H1 (cell line): ENCODE data around the gene ITPR1. TPM values are rescaled to one million over a fixed set of nuclear protein-coding genes. Genes with fewer than 3 reads are reported as not detected.

Experiments
- CTCF ChIA-PET: fragments of 300-600 bp; sonication (Branson Sonifier 250); formaldehyde crosslinking; loops from one replicate; lab custom pipeline; 2021; ENCODE audit not compliant: partially characterized antibody; lab: Charles Lee
- POLR2A ChIA-PET: fragments of 300-600 bp; sonication (Branson Sonifier 250); formaldehyde crosslinking; loops from one replicate; lab custom pipeline; 2021; ENCODE audit warnings: inconsistent platforms; ENCODE audit not compliant: partially characterized antibody; lab: Charles Lee
- DNase-seq, 2 experiments: peaks; one replicate each; pipeline versions ENCODE4 v3.0.0 to v3.0.0-alpha.2; 2010 to 2022; ENCODE audit warnings: low spot score in 2 of 2, low read depth in 1 of 2, mixed read lengths in 1 of 2
- FAIRE-seq: peaks from 2 replicates; lab custom pipeline; 2011; peaks lifted over from hg19 to GRCh38; lab: Jason Lieb, UNC
- H2AFZ ChIP-seq: 2 replicates; pipeline ENCODE4 v1.8.1; 2012; ENCODE audit warnings: low read length, inconsistent platforms
- H2AK5ac ChIP-seq: 2 replicates; pipeline ENCODE4 v1.6.1; 2013; ENCODE audit warnings: low read depth, low read length
- H2BK120ac ChIP-seq: replicated peaks from 2 replicates; pipeline ENCODE3; 2013; ENCODE audit warnings: low read depth, low read length, inconsistent platforms
- H2BK12ac ChIP-seq: 2 replicates; pipeline ENCODE4 v1.6.1; 2013; ENCODE audit warnings: low read depth, low read length
- H2BK15ac ChIP-seq: 2 replicates; pipeline ENCODE4 v1.6.1; 2013; ENCODE audit warnings: low read length
- H2BK20ac ChIP-seq: 2 replicates; pipeline ENCODE4 v1.6.1; 2013; ENCODE audit warnings: low read length
- H2BK5ac ChIP-seq: 2 replicates; pipeline ENCODE4 v1.6.1; 2013; ENCODE audit warnings: low read depth, low read length
- H3K14ac ChIP-seq: 2 replicates; pipeline ENCODE4 v1.6.1; 2013; ENCODE audit warnings: inconsistent platforms; ENCODE audit not compliant: insufficient read length
- H3K18ac ChIP-seq: 2 replicates; pipeline ENCODE4 v1.6.1; 2013; ENCODE audit warnings: low read length; ENCODE audit errors: extremely low read depth
- H3K23ac ChIP-seq: 2 replicates; pipeline ENCODE4 v1.6.1; 2013; ENCODE audit warnings: inconsistent platforms; ENCODE audit not compliant: insufficient read length
- H3K23me2 ChIP-seq: 2 replicates; pipeline ENCODE4 v1.6.1; 2013; ENCODE audit warnings: low read depth, low read length
- H3K27ac ChIP-seq: 2 replicates; pipeline ENCODE4 v1.6.1; 2011; ENCODE audit warnings: low read depth, low read length, inconsistent platforms
- H3K27me3 ChIP-seq, 4 experiments: replicated peaks in 1 of 4; 1 replicate in 1 of 4; 2 replicates in 3 of 4; pipeline versions ENCODE4 v1.6.1 to v1.8.1; 2011 to 2013; ENCODE audit warnings: low read length in 3 of 4, mild to moderate bottlenecking in 3 of 4, inconsistent platforms in 2 of 4, mixed read lengths in 2 of 4, moderate library complexity in 1 of 4; ENCODE audit not compliant: control insufficient read depth in 3 of 4, insufficient read depth in 3 of 4; ENCODE audit errors: extremely low read depth in 1 of 4
- H3K36me3 ChIP-seq, 4 experiments: 2 replicates each; pipeline versions ENCODE4 v1.6.1 to v1.8.1; 2011 to 2013; ENCODE audit warnings: mild to moderate bottlenecking in 4 of 4, low read length in 3 of 4, moderate library complexity in 2 of 4, control low read depth in 1 of 4, inconsistent platforms in 1 of 4; ENCODE audit not compliant: insufficient read depth in 4 of 4, control insufficient read depth in 2 of 4
- H3K4ac ChIP-seq: replicated peaks from 2 replicates; pipeline ENCODE3; 2013; ENCODE audit warnings: low read length, low read depth, mixed read lengths, inconsistent platforms; ENCODE audit not compliant: insufficient read length
- H3K4me1 ChIP-seq, 4 experiments: replicated peaks in 1 of 4; 1 replicate in 1 of 4; 2 replicates in 3 of 4; pipeline versions ENCODE4 v1.6.1 to v1.8.1; 2011 to 2013; ENCODE audit warnings: low read length in 3 of 4, inconsistent platforms in 2 of 4, mixed read lengths in 1 of 4; ENCODE audit not compliant: insufficient read depth in 4 of 4, control insufficient read depth in 3 of 4
- H3K4me2 ChIP-seq, 2 experiments: 2 replicates each; pipeline versions ENCODE4 v1.6.1 to v1.8.1; 2011 to 2013; ENCODE audit warnings: low read depth in 2 of 2, low read length in 2 of 2, control low read depth in 1 of 2, inconsistent platforms in 1 of 2, mild to moderate bottlenecking in 1 of 2; ENCODE audit not compliant: insufficient read depth in 1 of 2
- H3K4me3 ChIP-seq, 4 experiments: fragments of 200-600, 300-600 bp in 1 of 4; sonication (generic), shearing (Covaris generic), sonication (Bioruptor Twin) in 1 of 4; 2 replicates each; pipeline versions ENCODE4 v1.5.1 to v1.8.1; 2011 to 2016; ENCODE audit warnings: low read length in 4 of 4, low read depth in 3 of 4, control low read depth in 2 of 4, inconsistent platforms in 2 of 4, mild to moderate bottlenecking in 2 of 4, mixed read lengths in 1 of 4, moderate library complexity in 1 of 4; ENCODE audit not compliant: insufficient read depth in 2 of 4; ENCODE audit errors: extremely low read depth in 1 of 4
- H3K56ac ChIP-seq: replicated peaks from 2 replicates; pipeline ENCODE3; 2013; ENCODE audit warnings: low read depth, mild to moderate bottlenecking, mixed read lengths, low read length, inconsistent platforms; ENCODE audit not compliant: insufficient read length
- H3K79me1 ChIP-seq: 2 replicates; pipeline ENCODE4 v1.6.1; 2013; ENCODE audit warnings: low read depth, low read length, control low read depth
- H3K79me2 ChIP-seq, 2 experiments: 2 replicates each; pipeline versions ENCODE4 v1.6.1 to v1.8.1; 2012 to 2013; ENCODE audit warnings: low read length in 2 of 2, mild to moderate bottlenecking in 2 of 2, inconsistent platforms in 1 of 2; ENCODE audit not compliant: insufficient read depth in 2 of 2, control insufficient read depth in 1 of 2
- H3K9ac ChIP-seq, 4 experiments: replicated peaks in 1 of 4; 1 replicate in 1 of 4; 2 replicates in 3 of 4; pipeline versions ENCODE4 v1.6.1 to v1.8.1; 2011 to 2013; ENCODE audit warnings: low read depth in 3 of 4, low read length in 3 of 4, control low read depth in 2 of 4, mild to moderate bottlenecking in 2 of 4, moderate library complexity in 2 of 4, inconsistent platforms in 1 of 4; ENCODE audit errors: extremely low read depth in 1 of 4
- H3K9me3 ChIP-seq, 2 experiments: 2 replicates each; pipeline versions ENCODE4 v1.6.1 to v1.8.1; 2012 to 2013; ENCODE audit warnings: mild to moderate bottlenecking in 2 of 2, moderate library complexity in 2 of 2, control low read depth in 1 of 2, inconsistent platforms in 1 of 2, low read depth in 1 of 2, low read length in 1 of 2, mixed read lengths in 1 of 2; ENCODE audit not compliant: insufficient read depth in 2 of 2
- H4K20me1 ChIP-seq, 2 experiments: replicated peaks in 1 of 2; 2 replicates each; pipeline versions ENCODE3 to v1.8.1; 2011 to 2013; ENCODE audit warnings: inconsistent platforms in 2 of 2, low read length in 2 of 2, mild to moderate bottlenecking in 1 of 2; ENCODE audit not compliant: insufficient read depth in 2 of 2, control insufficient read depth in 1 of 2
- H4K5ac ChIP-seq: 2 replicates; pipeline ENCODE4 v1.6.1; 2013; ENCODE audit warnings: low read length, low read depth, mixed read lengths, inconsistent platforms; ENCODE audit not compliant: insufficient read length
- H4K8ac ChIP-seq: 2 replicates; pipeline ENCODE4 v1.8.0; 2013; ENCODE audit warnings: mild to moderate bottlenecking, moderate library complexity, low read length, inconsistent platforms; ENCODE audit not compliant: insufficient read depth; ENCODE audit errors: extremely low read depth
- H4K91ac ChIP-seq: replicated peaks from 2 replicates; pipeline ENCODE3; 2013; ENCODE audit warnings: low read length, mixed read lengths, inconsistent platforms; ENCODE audit not compliant: insufficient read length
- ATF2 ChIP-seq: IDR thresholded peaks from 2 replicates; pipeline ENCODE4 v1.6.1; 2012; ENCODE audit warnings: low read length, inconsistent platforms
- ATF3 ChIP-seq: IDR thresholded peaks from 2 replicates; pipeline ENCODE4 v1.6.1; 2011; ENCODE audit warnings: low read depth, mild to moderate bottlenecking, low read length; ENCODE audit not compliant: insufficient read depth
- BRCA1 ChIP-seq: IDR thresholded peaks from 2 replicates; pipeline ENCODE4 v1.6.1; 2012; ENCODE audit warnings: low read depth, low read length, improper control_type of control experiment
- CBX5 ChIP-seq: fragments of 300-800, 300-1000 bp; sonication (generic); IDR thresholded peaks from 2 replicates; pipeline ENCODE4 v1.7.1; 2016; ENCODE audit warnings: antibody characterized with exemption, low read length, low read depth
- CEBPB ChIP-seq: IDR thresholded peaks from 2 replicates; pipeline ENCODE4 v1.6.1; 2012; ENCODE audit warnings: low read depth, low read length
- JUN ChIP-seq: IDR thresholded peaks from 2 replicates; pipeline ENCODE4 v1.6.1; 2011; ENCODE audit warnings: low read depth, mild to moderate bottlenecking, improper control_type of control experiment, low read length
- MAFK ChIP-seq: IDR thresholded peaks from 2 replicates; pipeline ENCODE4 v1.6.1; 2012; ENCODE audit warnings: low read depth, mild to moderate bottlenecking, improper control_type of control experiment, low read length
- MAX ChIP-seq: IDR thresholded peaks from 2 replicates; pipeline ENCODE4 v1.6.1; 2012; ENCODE audit warnings: inconsistent platforms
- SUZ12 ChIP-seq: fragments of 200-600 bp; sonication (generic); IDR thresholded peaks from 2 replicates; pipeline ENCODE4 v1.6.1; 2012; ENCODE audit warnings: mild to moderate bottlenecking, inconsistent platforms, low read length, moderate library complexity, mixed read lengths
- TBP ChIP-seq: IDR thresholded peaks from 2 replicates; pipeline ENCODE4 v1.6.1; 2011; ENCODE audit warnings: low read depth, low read length, improper control_type of control experiment
- WGBS, 2 experiments: shearing (Covaris generic) in 1 of 2; methylation state at CpG; one replicate each; pipeline versions ENCODE4 v1.1.6 to v1.1.7; 2013 to 2015; ENCODE audit warnings: low lambda C conversion rate in 2 of 2, mixed read lengths in 2 of 2, inconsistent platforms in 1 of 2, low coverage in 1 of 2, missing lambda C conversion rate in 1 of 2; ENCODE audit not compliant: insufficient replicate concordance in 2 of 2, insufficient coverage in 1 of 2, insufficient read length in 1 of 2; ENCODE audit errors: extremely low coverage in 1 of 2, missing lambda C conversion rate in 1 of 2; 5-methylcytosine and 5-hydroxymethylcytosine counted together
- polyA plus RNA-seq, 7 experiments: library from polyadenylated mRNA; depleted of rRNA in 3 of 7; stranded (reverse) in 5 of 7; unstranded in 2 of 7; fragments of >200 nt in 5 of 7; fragments of 200-250 nt in 2 of 7; gene quantifications; 1 replicate in 5 of 7; 2 replicates in 1 of 7; 4 replicates in 1 of 7; pipeline versions ENCODE4 v1.2.1 to v1.2.3, GENCODE V29; 2011 to 2013; ENCODE audit warnings: missing spikeins in 2 of 7, mixed read lengths in 2 of 7
- total RNA-seq: library from RNA; stranded (reverse); fragmentation: NEBNext Ultra II Directional; extraction: Animal tissue kit (Norgen Biotek cat#: 25700); gene quantifications from 2 replicates; pipeline ENCODE4 v1.2.1, GENCODE V29; 2021

ITPR1 gene
- total and polyA plus RNA-seq, 2 of the 8 experiments (the other 6 are each of a cell fraction or from before 2014, with no cell fraction given), result 2.5 to 16.3 TPM

- no peak for FAIRE-seq
- Histone ChIP-seq H3K9me3 (no peaks in the 10 kb centered on the region), H3K4me1 (peaks cover 0 to 5% (median 2%) of the 10 kb centered on the region in 4 experiments; a peak in 3 of 7 replicates), H2BK5ac (no peak overlapping the region), H3K14ac (no peak overlapping the region), H4K20me1 (no peaks in the 10 kb centered on the region), H2AFZ (no peak overlapping the region), H3K18ac (no peak overlapping the region), H3K79me2 (no peaks in the 10 kb centered on the region), H2BK15ac (no peak overlapping the region), H3K27me3 (no peaks in the 10 kb centered on the region), H3K4ac (no peak overlapping the region), H3K27ac (no peak overlapping the region), H3K4me3 (no peak overlapping the region), H3K36me3 (no peaks in the 10 kb centered on the region), H2BK12ac (no peak overlapping the region), H3K4me2 (no peak overlapping the region), H2AK5ac (no peak overlapping the region), H3K56ac (no peak overlapping the region), H3K23me2 (no peaks in the 10 kb centered on the region; the same call in 1 of the 2 replicates), H4K91ac (no peak overlapping the region), H2BK120ac (no peak overlapping the region), H4K8ac (no peak overlapping the region), H2BK20ac (no peak overlapping the region), H3K9ac (no peak overlapping the region), H3K23ac (no peak overlapping the region), H3K79me1 (no peaks in the 10 kb centered on the region), H4K5ac (no peak overlapping the region)
- WGBS, 2 experiments, result 98% methylated on average over 5 of the region's 5 CpGs; no CpG with 5 or more reads in 1 of the 2 experiments
- CTCF ChIA-PET, result interaction anchor here (1.0 to 2.3 kb wide), 6 partner anchors 8 to 242 kb away, joined by 3 to 9 read pairs (median 4); no protein-coding TSS in a partner anchor
- no peak for DNase-seq
- no peak for TF ChIP-seq MAX
- TF ChIP-seq CBX5, result no peak
- no peak for TF ChIP-seq ATF3
- TF ChIP-seq CEBPB, result no peak
- no peak for TF ChIP-seq SUZ12
- no peak for TF ChIP-seq ATF2
- no peak for TF ChIP-seq JUN
- no peak for TF ChIP-seq BRCA1
- TF ChIP-seq TBP, result no peak
- TF ChIP-seq MAFK, result no peak
- POLR2A ChIA-PET, result interaction anchor here (0.5 kb wide), 1 partner anchor 111 kb away, joined by 3 read pairs; no protein-coding TSS in a partner anchor
Measured at GRCh38 chr3:4604693-4605092, 111.5 kb downstream of the ITPR1 start.
